Colonic mucosa (tissue), 4 donors: Measurements from ENCODE around the gene STAT4. TPM values are rescaled to one million over a fixed set of nuclear protein-coding genes. Genes with fewer than 3 reads are reported as not detected.

Experiments used
- DNase-seq: peaks from one replicate; pipeline ENCODE4 v3.0.0-alpha.2; 2020
- H3K27ac ChIP-seq: fragments of 200-600 bp; one replicate; pipeline ENCODE4 v1.8.0; 2021
- H3K27me3 ChIP-seq: fragments of 200-600 bp; one replicate; pipeline ENCODE4 v1.8.0; 2021
- H3K36me3 ChIP-seq: fragments of 200-600 bp; one replicate; pipeline ENCODE4 v1.8.0; 2021
- H3K4me1 ChIP-seq: fragments of 200-600 bp; one replicate; pipeline ENCODE4 v1.8.0; 2021; ENCODE audit warnings: mild to moderate bottlenecking
- H3K4me3 ChIP-seq: fragments of 200-600 bp; one replicate; pipeline ENCODE4 v1.8.0; 2021
- H3K9ac ChIP-seq, 2 donors: one replicate each; pipeline ENCODE4 v1.7.0; 2013; ENCODE audit warnings: control low read depth in 2 of 2, low read depth in 2 of 2, low read length in 2 of 2
- H3K9me3 ChIP-seq: fragments of 200-600 bp; one replicate; pipeline ENCODE4 v1.8.0; 2021
- intact Hi-C: fragments of 100-400 bp; cut with DNase I; formaldehyde crosslinking; loops from one replicate; pipeline ENCODE4 v1.14.1; 2022
- total RNA-seq, 2 donors: library from RNA; stranded (reverse); fragmentation: NEBNext Ultra II Directional in 1 of 2; extraction: Animal tissue kit (Norgen Biotek cat#: 25700) in 1 of 2; gene quantifications; one replicate each; pipeline ENCODE4 v1.2.1, GENCODE V29; 2021
- TF ChIP-seq, protein P1 (sequence below): fragments of 200-600 bp; IDR thresholded peaks from one replicate; pipeline ENCODE4 v1.8.0; 2022; ENCODE audit warnings: antibody characterized with exemption, mild to moderate bottlenecking
- donor health status: healthy.
- donor health status: DM: no; HTN: no; CAD: no.
- donor health status: DM: no; HTN: no; CAD: no.

STAT4 gene
- total RNA-seq, 2 donors from 2014 or later, result 2.0 to 2.1 TPM

DNA sequence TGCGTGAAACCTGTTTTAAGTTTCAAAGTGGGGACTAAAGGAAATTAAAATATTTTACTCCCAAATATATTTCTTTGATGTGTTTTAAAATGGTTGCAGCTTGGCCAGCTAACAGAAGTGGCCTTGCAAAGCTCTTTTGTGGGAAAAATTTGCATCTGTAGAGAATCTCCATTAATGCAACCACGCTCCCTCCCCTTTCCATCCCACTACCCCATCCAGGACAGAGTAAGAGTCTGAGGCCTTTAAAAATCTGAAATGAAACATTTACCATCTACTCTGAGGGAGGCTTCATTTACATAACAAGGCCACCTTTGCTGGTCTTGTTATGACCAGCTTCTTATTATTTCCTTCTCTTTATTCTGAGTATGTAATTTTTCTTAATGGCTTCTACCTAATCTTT lies 63.5 kb downstream of the STAT4 start:
- no peak overlapping the region for H3K9ac ChIP-seq
- intact Hi-C loops, result no loop called here
- TF ChIP-seq, protein P1, sequence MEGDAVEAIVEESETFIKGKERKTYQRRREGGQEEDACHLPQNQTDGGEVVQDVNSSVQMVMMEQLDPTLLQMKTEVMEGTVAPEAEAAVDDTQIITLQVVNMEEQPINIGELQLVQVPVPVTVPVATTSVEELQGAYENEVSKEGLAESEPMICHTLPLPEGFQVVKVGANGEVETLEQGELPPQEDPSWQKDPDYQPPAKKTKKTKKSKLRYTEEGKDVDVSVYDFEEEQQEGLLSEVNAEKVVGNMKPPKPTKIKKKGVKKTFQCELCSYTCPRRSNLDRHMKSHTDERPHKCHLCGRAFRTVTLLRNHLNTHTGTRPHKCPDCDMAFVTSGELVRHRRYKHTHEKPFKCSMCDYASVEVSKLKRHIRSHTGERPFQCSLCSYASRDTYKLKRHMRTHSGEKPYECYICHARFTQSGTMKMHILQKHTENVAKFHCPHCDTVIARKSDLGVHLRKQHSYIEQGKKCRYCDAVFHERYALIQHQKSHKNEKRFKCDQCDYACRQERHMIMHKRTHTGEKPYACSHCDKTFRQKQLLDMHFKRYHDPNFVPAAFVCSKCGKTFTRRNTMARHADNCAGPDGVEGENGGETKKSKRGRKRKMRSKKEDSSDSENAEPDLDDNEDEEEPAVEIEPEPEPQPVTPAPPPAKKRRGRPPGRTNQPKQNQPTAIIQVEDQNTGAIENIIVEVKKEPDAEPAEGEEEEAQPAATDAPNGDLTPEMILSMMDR, result no peak
- H3K4me3 ChIP-seq, result no peak overlapping the region
- H3K27me3 ChIP-seq, result no peaks in the 10 kb centered on the region
- no peaks in the 10 kb centered on the region for H3K9me3 ChIP-seq
- no peaks in the 10 kb centered on the region for H3K36me3 ChIP-seq
- no peaks in the 10 kb centered on the region for H3K4me1 ChIP-seq
- H3K27ac ChIP-seq, result no peak overlapping the region
- DNase-seq, result no peak

DNA sequence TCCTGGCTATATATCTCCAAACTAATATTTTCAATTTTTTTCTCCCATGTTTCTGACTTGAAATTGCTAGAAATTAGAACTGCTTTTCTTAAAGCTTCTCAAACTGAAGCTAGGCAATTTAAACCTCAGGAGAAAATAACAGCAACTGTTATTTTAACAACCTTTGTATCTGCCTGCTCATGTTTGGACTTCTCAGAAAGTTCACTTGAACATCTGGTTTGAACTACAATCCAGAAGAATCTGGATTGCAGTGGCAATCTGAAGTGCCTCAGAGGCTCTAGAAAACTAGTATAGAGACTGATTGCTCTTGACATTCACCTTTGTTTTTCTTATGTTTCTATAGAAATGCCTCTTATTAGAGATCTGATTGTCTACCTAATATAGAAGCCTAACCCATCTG lies 64.1 kb downstream of the STAT4 start:
- no peaks in the 10 kb centered on the region for H3K36me3 ChIP-seq
- H3K27ac ChIP-seq, result no peak overlapping the region
- TF ChIP-seq, protein P1, result no peak
- no peak overlapping the region for H3K4me3 ChIP-seq
- H3K9ac ChIP-seq, result no peak overlapping the region
- no peaks in the 10 kb centered on the region for H3K4me1 ChIP-seq
- no peaks in the 10 kb centered on the region for H3K9me3 ChIP-seq
- intact Hi-C loops, result no loop called here
- no peak for DNase-seq
- H3K27me3 ChIP-seq, result no peaks in the 10 kb centered on the region

DNA sequence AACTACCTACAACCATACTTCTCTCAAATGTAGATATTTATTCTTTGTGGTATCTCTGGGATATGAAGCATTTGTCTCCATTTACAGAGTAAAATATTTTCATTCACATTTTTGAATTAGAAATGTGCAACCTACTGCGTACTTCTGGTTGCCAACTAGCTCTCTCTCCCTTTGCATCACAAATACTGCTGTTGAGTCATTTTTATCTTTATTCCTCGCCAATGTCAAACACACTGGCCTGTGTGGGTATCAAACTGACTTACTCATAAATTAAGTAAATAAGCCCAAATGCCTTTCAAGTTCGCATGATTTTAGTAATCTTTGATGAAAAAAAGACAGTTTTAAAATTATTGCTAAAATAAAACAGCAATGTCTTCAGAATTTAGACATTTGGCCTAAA lies 67.3 kb downstream of the STAT4 start:
- intact Hi-C loops, result no loop called here
- Histone ChIP-seq H3K9ac (no peak overlapping the region), H3K27ac (no peak overlapping the region), H3K9me3 (no peaks in the 10 kb centered on the region), H3K4me3 (no peak overlapping the region), H3K4me1 (no peaks in the 10 kb centered on the region), H3K27me3 (no peaks in the 10 kb centered on the region), H3K36me3 (no peaks in the 10 kb centered on the region)
- TF ChIP-seq, protein P1, result no peak
- no peak for DNase-seq

DNA sequence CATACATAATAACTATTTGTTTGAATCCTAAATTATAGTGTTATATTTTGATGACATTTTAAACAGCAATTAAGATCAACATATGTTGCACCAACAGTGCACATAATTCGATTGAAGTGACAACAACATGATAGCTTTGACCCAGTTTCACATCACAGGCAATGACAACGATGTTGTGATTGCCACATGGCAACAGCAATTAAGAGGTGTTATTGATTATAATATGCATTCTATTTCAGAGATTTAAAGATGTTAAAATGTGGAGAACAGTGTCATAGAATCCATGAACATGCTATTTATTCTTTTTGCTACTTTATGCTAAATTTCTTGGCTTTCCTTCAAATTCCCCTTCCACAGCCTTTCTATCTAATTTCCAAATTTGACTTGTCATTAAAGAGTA lies 68.5 kb downstream of the STAT4 start:
- H3K27ac ChIP-seq, result no peak overlapping the region
- DNase-seq, result no peak
- H3K4me3 ChIP-seq, result no peak overlapping the region

DNA sequence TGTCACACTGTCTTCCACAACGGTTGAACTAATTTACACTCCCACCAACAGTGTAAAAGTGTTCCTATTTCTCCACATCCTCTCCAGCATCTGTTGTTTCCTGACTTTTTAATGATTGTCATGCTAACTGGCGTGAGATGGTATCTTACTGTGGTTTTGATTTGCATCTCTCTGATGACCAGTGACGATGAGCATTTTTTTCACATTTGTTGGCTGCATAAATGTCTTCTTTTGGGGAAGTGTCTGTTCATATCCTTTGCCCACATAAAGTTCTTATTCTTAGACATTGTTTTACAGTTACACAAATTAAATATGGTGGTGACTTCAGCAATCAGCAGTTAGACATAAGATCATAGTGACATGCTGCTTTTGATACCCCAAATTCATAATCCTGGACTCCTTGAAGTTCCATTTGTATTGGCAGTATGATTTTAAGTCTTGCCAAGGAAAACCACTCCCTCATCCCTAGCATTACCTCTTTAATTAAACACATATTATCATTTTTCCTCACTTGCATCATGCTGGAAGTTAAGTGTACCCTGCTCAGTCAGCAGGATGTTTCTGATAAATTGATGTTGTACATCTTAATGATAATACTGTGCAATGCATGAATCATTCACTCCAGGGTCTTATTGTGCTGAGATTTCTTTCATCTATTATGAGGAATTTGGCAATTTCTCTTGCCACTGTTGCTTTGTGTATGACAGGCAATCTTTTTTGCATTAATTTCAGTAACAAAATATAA lies 69.2 kb downstream of the STAT4 start:
- no peak overlapping the region for H3K27ac ChIP-seq
- TF ChIP-seq, protein P1, result no peak
- H3K4me3 ChIP-seq, result no peak overlapping the region
- no peaks in the 10 kb centered on the region for H3K27me3 ChIP-seq
- intact Hi-C loops, result no loop called here
- H3K9ac ChIP-seq, result no peak overlapping the region
- no peaks in the 10 kb centered on the region for H3K4me1 ChIP-seq
- H3K36me3 ChIP-seq, result no peaks in the 10 kb centered on the region
- no peak for DNase-seq
- no peaks in the 10 kb centered on the region for H3K9me3 ChIP-seq

More for the DNA sequence above, 68.5 kb downstream of the STAT4 start:
- Histone ChIP-seq H3K9me3 (no peaks in the 10 kb centered on the region), H3K4me1 (no peaks in the 10 kb centered on the region), H3K27me3 (no peaks in the 10 kb centered on the region), H3K36me3 (no peaks in the 10 kb centered on the region), H3K9ac (no peak overlapping the region)
- intact Hi-C loops, result no loop called here
- TF ChIP-seq, protein P1, result no peak
